ENCODE data around the gene CAMK2D.

Gene CAMK2D

GRCh38 chr4:113531572-113531971 is 230.0 kb downstream of the CAMK2D start:
- Mint-ChIP-seq H3K9me3 (no peaks in the 10 kb centered on the region), H3K27me3 (no peaks in the 10 kb centered on the region), H3K4me3 (no peak overlapping the region), H3K36me3 (ENCODE audit: insufficient read depth) (peaks cover 33% of the 10 kb centered on the region), H3K4me1 (ENCODE audit: low read depth in 2 of 2) (peaks cover 3 to 9% of the 10 kb centered on the region in 2 donors), H3K27ac (no peak overlapping the region)
- DNase-seq, result no peak
- no peak for ATAC-seq (replicated peaks)

GRCh38 chr4:113528395-113528794 is 233.1 kb downstream of the CAMK2D start:
- Mint-ChIP-seq H3K27ac (no peak overlapping the region), H3K27me3 (no peaks in the 10 kb centered on the region), H3K4me3 (no peak overlapping the region), H3K4me1 (ENCODE audit: low read depth in 2 of 2) (no peaks in the 10 kb centered on the region), H3K9me3 (no peaks in the 10 kb centered on the region), H3K36me3 (ENCODE audit: insufficient read depth) (peaks cover 35% of the 10 kb centered on the region)
- ATAC-seq (replicated peaks) (no peak), DNase-seq (no peak)

DNA sequence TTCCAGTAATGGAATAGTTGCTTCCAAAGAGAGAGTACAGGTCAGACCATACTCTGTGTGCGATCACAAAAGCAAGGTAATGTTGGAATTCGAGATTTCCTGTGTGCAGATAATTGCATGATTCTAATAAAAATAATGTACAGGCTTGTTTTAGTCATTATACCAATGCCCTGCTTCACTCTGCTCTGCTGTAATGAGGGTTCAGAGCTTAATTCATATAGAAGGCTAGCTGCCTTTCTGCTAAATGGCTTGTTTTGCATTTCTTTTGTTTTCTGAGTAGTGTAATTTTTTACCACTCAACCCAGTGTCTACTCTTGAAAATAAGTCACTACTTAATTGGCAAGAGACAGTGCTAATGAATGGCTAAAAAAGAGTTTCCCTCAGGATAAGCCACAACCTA is 236.0 kb downstream of the CAMK2D start:
- H3K36me3 Mint-ChIP-seq (ENCODE audit: insufficient read depth), result peaks cover 24% of the 10 kb centered on the region
- H3K27me3 Mint-ChIP-seq, result no peaks in the 10 kb centered on the region

GRCh38 chr4:113524505-113525186 is 236.9 kb downstream of the CAMK2D start:
- no peak overlapping the region for H3K4me3 Mint-ChIP-seq
- no peaks in the 10 kb centered on the region for H3K4me1 Mint-ChIP-seq (ENCODE audit: low read depth in 2 of 2)
- no peak for DNase-seq
- no peaks in the 10 kb centered on the region for H3K27me3 Mint-ChIP-seq
- H3K27ac Mint-ChIP-seq, result no peak overlapping the region
- no peak for ATAC-seq (replicated peaks)
- H3K36me3 Mint-ChIP-seq (ENCODE audit: insufficient read depth), result peaks cover 19% of the 10 kb centered on the region
- H3K9me3 Mint-ChIP-seq, result no peaks in the 10 kb centered on the region

More for the DNA sequence above, 236.0 kb downstream of the CAMK2D start:
- Mint-ChIP-seq H3K9me3 (no peaks in the 10 kb centered on the region), H3K4me3 (no peak overlapping the region), H3K4me1 (ENCODE audit: low read depth in 2 of 2) (no peaks in the 10 kb centered on the region), H3K27ac (no peak overlapping the region)
- no peak for ATAC-seq (replicated peaks)
- no peak for DNase-seq

- no peaks in the 10 kb centered on the region for H3K27me3 Mint-ChIP-seq
- ATAC-seq (replicated peaks), result no peak
- H3K4me3 Mint-ChIP-seq, result no peak overlapping the region
- no peak for DNase-seq
- H3K36me3 Mint-ChIP-seq (ENCODE audit: insufficient read depth), result peaks cover 15% of the 10 kb centered on the region
- no peaks in the 10 kb centered on the region for H3K4me1 Mint-ChIP-seq (ENCODE audit: low read depth in 2 of 2)
- H3K27ac Mint-ChIP-seq, result no peak overlapping the region
- H3K9me3 Mint-ChIP-seq, result no peaks in the 10 kb centered on the region
These were observed 237.4 kb downstream of the CAMK2D start for GRCh38 chr4:113524096-113524495.

- H3K9me3 Mint-ChIP-seq, result no peaks in the 10 kb centered on the region
- DNase-seq (no peak), ATAC-seq (replicated peaks) (no peak)
- H3K36me3 Mint-ChIP-seq (ENCODE audit: insufficient read depth), result peaks cover 7% of the 10 kb centered on the region
- no peak overlapping the region for H3K4me3 Mint-ChIP-seq
- no peaks in the 10 kb centered on the region for H3K27me3 Mint-ChIP-seq
- H3K27ac Mint-ChIP-seq, result no peak overlapping the region
- H3K4me1 Mint-ChIP-seq (ENCODE audit: low read depth in 2 of 2), result no peaks in the 10 kb centered on the region
These were observed 239.1 kb downstream of the CAMK2D start for GRCh38 chr4:113522433-113522832.

DNA sequence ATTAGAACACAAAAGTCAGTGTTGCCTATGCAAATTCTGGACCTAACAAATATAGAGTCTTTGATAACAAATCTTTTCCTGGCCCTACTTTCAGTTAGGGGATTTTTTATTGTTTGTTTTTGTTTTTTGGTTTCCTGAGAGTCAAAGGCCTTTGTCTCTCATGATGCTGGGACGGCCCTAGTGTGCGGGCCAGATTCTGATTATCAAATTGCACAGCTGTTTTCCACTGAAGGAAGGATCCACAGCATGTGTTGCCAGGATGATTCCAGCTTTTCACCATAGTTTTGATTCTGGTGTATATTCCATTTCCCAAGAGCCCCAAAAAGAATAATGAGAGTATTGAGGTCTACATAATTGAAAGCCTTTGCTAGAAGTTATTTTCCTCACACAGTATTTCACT is 248.2 kb downstream of the CAMK2D start:
- DNase-seq (no peak), ATAC-seq (replicated peaks) (no peak)
- H3K4me1 Mint-ChIP-seq (ENCODE audit: low read depth in 2 of 2), result peaks cover 0 to 2% of the 10 kb centered on the region in 2 donors
- no peak overlapping the region for H3K4me3 Mint-ChIP-seq
- no peaks in the 10 kb centered on the region for H3K9me3 Mint-ChIP-seq
- H3K27me3 Mint-ChIP-seq, result no peaks in the 10 kb centered on the region
- H3K27ac Mint-ChIP-seq, result peak overlapping the region in 1 of 2 donors; percentile 44
- peaks cover 52% of the 10 kb centered on the region for H3K36me3 Mint-ChIP-seq (ENCODE audit: insufficient read depth)

DNA sequence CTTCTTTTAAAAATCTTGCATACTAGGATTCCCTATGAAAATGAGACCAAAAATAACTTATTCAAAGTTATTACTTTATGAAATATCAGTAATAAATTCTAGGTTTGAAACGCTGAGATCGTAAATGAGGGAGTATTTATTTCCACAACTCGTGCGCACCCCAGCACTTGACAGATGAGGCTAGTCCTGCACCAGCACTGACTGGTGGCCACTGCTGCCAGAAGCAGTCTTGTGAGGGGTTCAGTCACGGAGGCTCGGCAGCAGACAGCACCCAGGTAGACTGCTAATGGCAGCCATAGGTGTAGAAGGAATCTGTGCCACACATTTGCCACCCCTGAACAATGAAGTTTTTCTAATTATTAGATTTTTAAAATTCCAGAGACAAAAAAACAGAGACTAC is 248.7 kb downstream of the CAMK2D start:
- Mint-ChIP-seq H3K4me3 (no peak overlapping the region), H3K27me3 (no peaks in the 10 kb centered on the region), H3K27ac (no peak overlapping the region), H3K9me3 (no peaks in the 10 kb centered on the region), H3K4me1 (ENCODE audit: low read depth in 2 of 2) (peaks cover 0 to 3% of the 10 kb centered on the region in 2 donors), H3K36me3 (ENCODE audit: insufficient read depth) (peaks cover 57% of the 10 kb centered on the region)
- ATAC-seq (replicated peaks) (no peak), DNase-seq (no peak)

DNA sequence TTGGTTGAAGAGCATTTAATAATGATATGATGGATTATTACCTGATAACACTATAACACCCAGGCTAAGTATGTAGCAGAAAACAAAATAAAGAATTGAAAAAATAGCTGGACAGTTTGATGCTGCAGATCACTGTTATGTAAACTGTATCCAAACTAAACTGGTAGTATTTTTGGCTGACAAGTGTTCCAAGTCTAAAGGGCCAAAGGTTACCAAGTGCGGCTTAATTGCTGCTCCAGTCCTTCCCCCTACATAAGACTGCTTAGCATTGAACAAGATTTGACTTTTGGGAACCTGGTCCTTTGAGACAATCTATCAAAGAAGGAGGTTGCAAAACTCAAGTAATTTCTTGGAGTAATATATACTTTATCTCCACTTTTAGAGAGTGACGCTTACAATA is 249.6 kb downstream of the CAMK2D start:
- ATAC-seq (replicated peaks), result no peak
- H3K4me1 Mint-ChIP-seq (ENCODE audit: low read depth in 2 of 2), result peaks cover 0 to 3% of the 10 kb centered on the region in 2 donors

DNA sequence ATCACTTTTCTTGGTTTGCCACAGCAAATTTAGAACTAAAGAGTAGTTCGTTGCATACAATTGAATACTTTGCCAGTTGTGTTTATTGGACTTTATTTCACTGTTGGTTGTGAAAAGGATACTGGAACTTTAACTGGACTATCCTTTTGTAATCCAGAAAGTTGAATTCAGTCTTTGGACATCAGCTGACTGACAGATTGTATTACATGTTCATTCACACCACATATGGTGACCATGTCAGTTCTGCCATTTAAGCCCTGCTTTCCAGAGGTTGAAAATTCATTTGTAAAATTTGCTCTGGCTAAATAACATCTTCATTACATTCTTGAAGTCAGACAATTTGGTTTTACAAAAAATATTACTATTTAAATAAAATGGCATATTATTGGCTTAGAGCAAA is 251.7 kb downstream of the CAMK2D start:
- H3K9me3 Mint-ChIP-seq, result no peaks in the 10 kb centered on the region
- no peaks in the 10 kb centered on the region for H3K27me3 Mint-ChIP-seq
- no peak for DNase-seq
- no peak overlapping the region for H3K27ac Mint-ChIP-seq
- H3K36me3 Mint-ChIP-seq (ENCODE audit: insufficient read depth), result peaks cover 65% of the 10 kb centered on the region
- no peak overlapping the region for H3K4me3 Mint-ChIP-seq
- peaks cover 0 to 3% of the 10 kb centered on the region in 2 donors for H3K4me1 Mint-ChIP-seq (ENCODE audit: low read depth in 2 of 2)
- no peak for ATAC-seq (replicated peaks)

More for the DNA sequence above, 249.6 kb downstream of the CAMK2D start:
- Mint-ChIP-seq H3K27me3 (no peaks in the 10 kb centered on the region), H3K4me3 (no peak overlapping the region), H3K9me3 (no peaks in the 10 kb centered on the region), H3K36me3 (ENCODE audit: insufficient read depth) (peaks cover 61% of the 10 kb centered on the region), H3K27ac (no peak overlapping the region)
- no peak for DNase-seq

- ATAC-seq (replicated peaks) (no peak), DNase-seq (no peak)
- Mint-ChIP-seq H3K4me3 (no peak overlapping the region), H3K4me1 (ENCODE audit: low read depth in 2 of 2) (peaks cover 0 to 1% of the 10 kb centered on the region in 2 donors), H3K9me3 (no peaks in the 10 kb centered on the region), H3K36me3 (ENCODE audit: insufficient read depth) (peaks cover 36% of the 10 kb centered on the region), H3K27me3 (no peaks in the 10 kb centered on the region), H3K27ac (no peak overlapping the region)
These were observed 256.5 kb downstream of the CAMK2D start for GRCh38 chr4:113505044-113505443.

DNA sequence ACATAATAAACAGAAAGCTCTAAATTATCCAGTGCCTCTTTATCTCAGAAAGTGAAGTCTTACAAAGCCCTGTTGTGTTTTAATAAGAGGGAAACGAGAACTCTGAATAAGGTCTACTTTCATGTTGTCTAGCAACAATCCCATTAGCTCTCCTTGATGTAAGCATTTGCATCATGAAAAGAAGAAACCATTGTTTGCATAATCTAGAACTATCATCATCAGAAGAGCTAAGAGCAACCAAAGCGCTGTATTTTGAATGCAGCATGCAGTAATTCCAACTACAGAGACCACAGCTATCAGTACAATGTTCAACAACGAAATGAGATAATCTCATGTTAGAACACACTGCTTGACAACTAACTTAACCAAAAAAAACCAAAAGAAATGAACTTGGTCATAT is 257.1 kb downstream of the CAMK2D start:
- Mint-ChIP-seq H3K27ac (no peak overlapping the region), H3K27me3 (no peaks in the 10 kb centered on the region), H3K9me3 (no peaks in the 10 kb centered on the region), H3K4me3 (no peak overlapping the region), H3K36me3 (ENCODE audit: insufficient read depth) (peaks cover 31% of the 10 kb centered on the region), H3K4me1 (ENCODE audit: low read depth in 2 of 2) (peaks cover 0 to 1% of the 10 kb centered on the region in 2 donors)
- DNase-seq, result no peak
- no peak for ATAC-seq (replicated peaks)

GRCh38 chr4:113503691-113504090 is 257.8 kb downstream of the CAMK2D start:
- Mint-ChIP-seq H3K27ac (no peak overlapping the region), H3K36me3 (ENCODE audit: insufficient read depth) (peaks cover 24% of the 10 kb centered on the region), H3K27me3 (no peaks in the 10 kb centered on the region), H3K9me3 (no peaks in the 10 kb centered on the region), H3K4me3 (no peak overlapping the region), H3K4me1 (ENCODE audit: low read depth in 2 of 2) (peaks cover 0 to 1% of the 10 kb centered on the region in 2 donors)
- DNase-seq (no peak), ATAC-seq (replicated peaks) (no peak)

DNA sequence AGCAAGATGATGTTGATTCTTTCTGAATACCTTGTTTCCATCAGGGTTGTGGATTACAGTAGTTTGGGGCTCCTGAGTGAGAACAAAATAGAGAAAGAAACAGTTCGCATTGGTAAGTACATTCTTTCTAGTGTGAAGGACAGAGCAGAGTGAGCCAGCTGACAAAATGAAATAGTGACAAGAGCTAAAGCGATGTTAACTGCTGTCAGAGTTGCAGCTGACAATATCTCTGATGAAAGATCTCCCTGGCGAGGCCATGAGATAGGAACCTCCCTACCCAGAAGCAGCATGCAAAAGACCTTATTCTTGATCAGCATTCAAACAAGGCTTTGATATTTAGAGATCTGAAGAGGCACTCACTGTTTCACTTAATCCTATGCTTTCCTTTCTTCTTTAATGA is 258.6 kb downstream of the CAMK2D start:
- Mint-ChIP-seq H3K27ac (no peak overlapping the region), H3K36me3 (ENCODE audit: insufficient read depth) (peaks cover 16% of the 10 kb centered on the region), H3K9me3 (no peaks in the 10 kb centered on the region), H3K4me1 (ENCODE audit: low read depth in 2 of 2) (no peaks in the 10 kb centered on the region), H3K4me3 (no peak overlapping the region), H3K27me3 (no peaks in the 10 kb centered on the region)
- ATAC-seq (replicated peaks) (no peak), DNase-seq (no peak)
